GM18858 (cell line): ENCODE results near the gene SRGAP1.

ENCODE experiments used
- ATAC-seq: cut with Tn5 transposase; IDR thresholded peaks from one replicate; pipeline ENCODE4 v1.9.1; 2021; ENCODE audit not compliant: unreplicated experiment

SRGAP1 gene

DNA sequence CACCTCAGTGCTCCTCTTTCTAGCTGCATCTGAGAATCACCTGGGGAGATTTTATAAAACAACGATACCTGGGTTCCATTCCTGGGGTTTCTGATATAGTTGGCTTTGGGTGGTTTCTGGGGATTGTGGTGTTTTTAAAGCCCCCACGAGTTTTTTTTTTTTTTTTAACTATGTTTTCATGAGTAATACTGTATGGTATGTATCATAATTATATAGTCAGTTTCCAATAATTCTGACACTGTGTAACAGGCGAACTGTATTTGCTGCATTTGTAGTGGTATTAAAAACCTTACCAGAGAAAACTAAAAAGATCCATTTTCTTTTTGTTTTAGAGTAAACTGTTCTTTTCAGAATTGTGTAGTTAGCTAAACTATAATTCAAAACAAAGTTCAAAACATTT lies 84.9 kb downstream of the SRGAP1 start:
- no peak for ATAC-seq

DNA sequence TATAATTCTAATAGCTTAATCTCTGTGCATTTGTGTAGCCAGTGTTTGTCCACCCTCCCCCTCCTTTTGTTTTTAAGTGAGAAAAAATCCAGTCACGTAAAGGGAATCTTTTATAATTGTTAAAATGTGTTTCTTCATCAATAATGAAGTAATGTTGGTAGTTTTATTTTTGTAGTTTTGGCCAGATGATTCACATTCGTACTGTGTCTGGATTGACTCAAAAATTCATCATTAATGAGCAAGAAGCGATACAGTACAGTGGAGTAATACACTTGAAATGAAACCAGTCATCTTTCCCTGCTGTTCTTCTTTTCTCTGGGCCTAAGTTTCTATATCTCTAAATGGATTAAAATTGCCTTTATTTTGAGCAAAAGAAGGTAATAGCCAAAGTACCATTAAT lies 86.5 kb downstream of the SRGAP1 start:
- no peak for ATAC-seq

DNA sequence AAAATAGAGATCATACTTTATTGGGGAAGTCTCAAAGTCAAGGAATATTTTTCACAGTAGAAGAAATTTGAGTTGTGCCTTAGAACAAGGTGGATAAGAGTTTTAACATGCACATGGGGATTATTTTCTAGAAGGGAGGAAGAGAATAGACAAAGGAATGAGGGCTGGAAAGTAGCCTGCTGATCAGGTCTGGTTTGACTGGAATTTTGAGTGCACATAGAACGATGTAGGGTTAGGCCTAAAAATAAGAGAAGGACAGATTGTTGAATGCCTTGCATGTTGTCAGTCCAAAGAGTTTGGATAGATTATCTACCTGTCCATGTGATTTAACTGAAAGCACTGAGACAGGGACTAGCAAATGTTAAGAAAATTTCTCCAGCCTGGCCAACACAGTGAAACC lies 87.2 kb downstream of the SRGAP1 start:
- ATAC-seq: no peak

DNA sequence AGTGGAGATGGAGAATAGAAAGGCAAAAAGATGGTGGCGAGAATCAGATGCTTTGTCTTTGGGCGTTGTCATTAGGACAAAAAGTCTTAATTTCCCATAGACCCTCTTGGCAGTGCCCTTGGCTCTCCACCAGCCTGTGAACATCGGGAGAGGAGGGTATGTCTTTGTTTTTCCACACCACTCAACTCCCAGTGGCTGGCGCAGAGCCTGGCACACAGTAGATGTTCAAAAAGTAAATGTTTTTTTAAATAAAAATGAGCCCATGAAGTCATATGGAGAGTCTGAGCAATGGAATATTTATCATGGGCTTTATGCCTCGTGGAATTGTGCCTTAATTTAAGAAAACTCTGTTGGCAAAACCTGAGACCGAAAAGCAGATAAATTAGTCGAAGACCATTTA lies 90.4 kb downstream of the SRGAP1 start:
- no peak for ATAC-seq

DNA sequence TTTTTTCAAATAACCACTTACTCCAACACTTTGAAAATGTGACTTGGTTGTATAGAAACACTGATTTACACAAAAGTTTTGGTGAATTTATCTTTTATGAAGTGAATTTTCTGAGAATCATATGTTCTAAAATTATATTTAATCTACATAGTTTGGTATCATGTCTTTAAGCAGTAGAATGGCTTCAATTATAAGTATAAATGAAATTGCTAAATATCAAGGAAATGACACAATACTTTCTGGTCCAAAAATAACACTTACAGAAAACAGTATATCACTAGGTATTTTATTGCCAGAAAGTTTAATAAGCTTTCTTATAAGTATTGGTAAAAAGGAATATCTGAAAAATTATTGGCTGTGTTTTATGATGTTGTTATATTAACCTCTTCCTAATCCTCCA lies 90.9 kb downstream of the SRGAP1 start:
- no peak for ATAC-seq

DNA sequence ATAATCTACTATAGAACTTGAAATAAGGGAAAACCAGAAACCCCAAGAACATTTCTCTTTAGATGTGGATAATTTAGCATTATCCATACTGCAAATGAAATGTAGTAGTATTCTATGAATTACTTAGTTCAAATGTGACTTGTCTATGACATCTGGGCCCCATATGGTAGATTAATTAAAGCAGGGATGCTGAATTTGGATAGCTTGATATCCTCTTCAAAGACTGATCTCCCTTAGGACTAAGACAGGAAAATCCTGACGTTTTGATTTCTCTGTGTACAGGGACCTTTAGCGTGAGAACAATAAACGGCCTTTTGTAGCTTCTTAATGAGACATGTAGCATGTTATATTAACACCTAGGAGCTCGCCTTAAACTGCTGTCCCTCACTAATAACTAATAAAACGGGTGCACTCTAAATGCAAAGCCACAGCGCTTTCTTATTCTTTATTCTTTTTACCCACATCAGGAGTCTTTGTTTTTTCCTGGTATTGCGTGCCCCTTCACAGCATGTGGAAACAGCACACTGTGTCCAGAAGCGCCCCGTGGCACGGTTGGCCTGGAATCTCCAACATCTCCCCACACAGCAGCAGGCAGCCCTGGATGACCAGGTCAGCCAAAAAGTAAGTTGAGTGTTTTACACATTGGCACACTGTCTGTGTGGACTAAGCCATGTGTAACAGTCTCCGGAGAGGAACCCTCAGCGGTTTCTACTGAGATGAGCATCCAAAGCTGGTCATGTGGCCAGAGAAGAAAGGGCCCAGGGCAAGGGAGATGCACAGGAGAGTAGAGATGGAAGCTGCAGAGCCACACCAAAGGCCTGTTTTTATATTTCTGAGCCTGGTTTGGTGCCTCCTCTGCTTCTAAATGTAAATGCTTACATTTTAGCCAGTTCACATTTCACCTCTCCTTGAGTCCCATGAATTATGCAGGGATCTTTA lies 93.1 kb downstream of the SRGAP1 start:
- ATAC-seq: no peak

DNA sequence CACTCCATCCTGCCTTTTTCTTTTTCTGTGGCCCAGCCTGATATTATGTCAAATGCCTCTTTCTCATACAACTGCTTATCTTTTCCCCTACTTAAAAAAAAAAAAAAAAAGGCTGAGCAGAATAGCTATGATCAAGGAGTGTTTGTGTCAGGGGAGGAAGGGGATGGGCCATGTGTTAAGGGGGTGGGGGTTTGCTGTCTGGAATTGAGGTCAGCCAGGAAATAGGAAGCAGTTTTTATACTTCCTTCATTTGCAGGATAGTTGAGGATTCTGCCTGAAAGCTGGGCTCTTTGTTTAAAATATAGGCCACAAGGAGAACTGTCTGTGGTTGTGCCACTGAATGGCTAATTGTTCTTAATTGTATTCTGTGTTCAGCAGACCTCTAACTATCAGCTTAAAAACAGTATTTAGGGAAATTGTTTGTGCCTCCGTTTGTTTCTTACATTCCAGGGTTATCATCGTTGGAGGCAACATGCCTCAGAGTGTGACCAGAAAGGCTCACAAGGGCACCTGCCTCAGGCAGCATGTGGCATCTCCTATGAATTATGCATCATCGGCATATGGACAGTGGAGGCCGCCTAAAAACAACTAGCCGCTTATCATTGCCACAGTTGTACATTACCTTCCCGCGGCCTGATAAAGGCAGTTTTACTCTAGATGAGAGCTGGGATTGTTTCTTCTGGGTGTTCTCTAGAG lies 96.0 kb downstream of the SRGAP1 start:
- ATAC-seq: no peak

DNA sequence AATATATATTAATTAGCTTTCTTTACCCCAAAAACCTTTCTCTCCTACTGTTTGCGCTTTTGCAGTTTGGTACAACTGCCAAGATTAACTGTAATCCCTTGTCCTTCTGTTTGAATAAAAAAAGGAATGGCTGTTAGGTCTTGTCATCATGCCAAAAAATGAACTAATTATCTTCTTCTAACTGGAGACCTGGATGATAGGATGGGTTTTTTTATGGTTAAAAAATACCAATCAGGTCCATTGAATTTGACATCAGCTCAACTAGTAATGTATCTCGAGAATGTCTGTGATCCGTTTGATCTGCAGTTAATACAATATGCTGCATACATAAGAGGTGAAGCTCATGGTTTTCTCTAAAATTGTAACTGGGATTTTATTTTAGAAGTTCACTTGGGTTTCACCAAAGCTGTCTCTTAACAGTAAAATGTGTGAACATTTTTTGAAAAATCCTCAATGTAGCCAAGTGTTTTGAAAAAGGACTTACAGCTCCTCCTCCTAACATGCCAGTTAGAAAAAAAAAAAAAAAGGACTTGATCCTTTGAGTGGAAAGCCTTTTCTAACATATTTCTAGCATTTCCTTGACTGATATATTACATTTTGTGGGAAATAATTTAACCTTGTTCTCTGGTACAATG lies 96.8 kb downstream of the SRGAP1 start:
- no peak for ATAC-seq

DNA sequence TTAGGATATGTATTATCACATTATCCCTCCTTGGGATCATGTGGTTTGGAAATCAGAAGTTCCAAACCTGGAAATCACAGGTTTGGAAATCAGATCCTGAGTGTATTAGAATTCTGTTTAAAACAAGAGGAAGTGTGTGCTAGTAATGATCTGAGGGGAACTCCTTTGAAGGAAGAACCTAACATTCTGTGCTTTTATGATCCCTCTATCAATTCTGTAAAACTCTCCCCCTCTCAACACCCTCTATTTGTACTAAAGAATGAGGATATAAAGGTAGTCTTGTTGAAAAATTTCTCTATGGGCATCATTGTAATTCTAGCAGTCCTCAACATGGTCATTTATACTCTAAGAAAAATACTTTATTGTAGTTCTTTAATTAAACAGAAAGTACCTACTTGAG lies 97.4 kb downstream of the SRGAP1 start:
- no peak for ATAC-seq

DNA sequence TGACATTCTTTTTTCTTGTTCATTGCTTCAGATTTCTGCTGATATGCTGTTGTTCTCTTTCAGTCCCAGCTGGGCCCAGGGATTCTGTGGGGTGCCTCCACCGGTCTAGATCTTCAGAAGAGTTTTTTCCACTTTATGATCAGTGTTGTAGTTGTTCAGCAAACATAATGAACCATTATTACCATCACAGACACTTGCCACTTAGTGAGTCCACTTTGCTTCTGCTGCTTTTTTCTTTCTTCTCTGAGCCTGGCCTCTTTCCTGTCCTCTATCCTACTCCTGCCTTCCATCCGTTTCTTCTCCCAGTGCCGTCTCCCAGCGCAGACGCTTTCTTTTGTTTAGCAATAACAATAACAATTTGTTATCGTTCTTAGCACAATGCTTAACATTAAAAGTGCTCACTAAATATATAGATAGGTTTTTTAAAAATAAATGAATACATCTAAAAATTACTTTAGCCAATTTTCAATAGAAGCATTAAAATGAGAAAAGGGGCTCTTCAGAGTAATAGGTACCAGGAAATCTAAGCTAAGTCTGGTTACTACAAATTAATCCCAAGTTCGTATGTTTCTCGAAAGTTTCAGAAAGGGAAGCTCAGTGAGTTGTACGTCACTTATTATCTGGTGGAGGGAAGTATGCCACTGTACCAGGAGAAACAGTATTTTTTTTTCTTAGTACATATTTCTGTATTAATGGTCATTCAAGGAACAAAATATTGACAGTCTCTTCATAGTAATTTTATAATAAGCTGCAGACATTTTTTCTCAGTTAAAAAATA lies 98.2 kb downstream of the SRGAP1 start:
- ATAC-seq: no peak

DNA sequence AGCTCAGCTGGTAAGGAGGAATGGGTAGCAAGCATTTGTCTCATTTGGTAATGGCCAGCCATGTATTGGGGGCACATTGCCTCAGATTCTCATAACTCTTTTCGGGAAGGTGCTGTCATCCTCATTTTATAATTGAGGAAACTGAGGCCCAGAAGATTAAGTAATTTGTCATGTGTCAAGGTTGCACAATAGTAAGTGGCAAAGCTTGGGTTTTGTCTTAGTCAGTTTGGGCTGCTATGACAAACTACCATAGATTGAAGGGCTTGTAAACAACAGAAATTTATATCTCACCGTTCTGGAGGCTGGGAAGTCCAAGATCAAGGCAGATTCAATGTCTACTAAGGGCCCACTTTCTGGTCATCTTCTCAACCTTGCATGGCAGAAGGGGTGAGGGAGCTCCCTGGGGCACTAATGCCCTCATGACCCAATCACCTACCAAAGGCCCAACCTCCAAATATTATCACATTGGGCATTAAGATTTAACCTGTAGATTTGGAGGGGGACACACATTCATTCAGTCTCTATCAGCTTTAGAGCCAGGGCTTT lies 99.6 kb downstream of the SRGAP1 start:
- ATAC-seq: no peak

DNA sequence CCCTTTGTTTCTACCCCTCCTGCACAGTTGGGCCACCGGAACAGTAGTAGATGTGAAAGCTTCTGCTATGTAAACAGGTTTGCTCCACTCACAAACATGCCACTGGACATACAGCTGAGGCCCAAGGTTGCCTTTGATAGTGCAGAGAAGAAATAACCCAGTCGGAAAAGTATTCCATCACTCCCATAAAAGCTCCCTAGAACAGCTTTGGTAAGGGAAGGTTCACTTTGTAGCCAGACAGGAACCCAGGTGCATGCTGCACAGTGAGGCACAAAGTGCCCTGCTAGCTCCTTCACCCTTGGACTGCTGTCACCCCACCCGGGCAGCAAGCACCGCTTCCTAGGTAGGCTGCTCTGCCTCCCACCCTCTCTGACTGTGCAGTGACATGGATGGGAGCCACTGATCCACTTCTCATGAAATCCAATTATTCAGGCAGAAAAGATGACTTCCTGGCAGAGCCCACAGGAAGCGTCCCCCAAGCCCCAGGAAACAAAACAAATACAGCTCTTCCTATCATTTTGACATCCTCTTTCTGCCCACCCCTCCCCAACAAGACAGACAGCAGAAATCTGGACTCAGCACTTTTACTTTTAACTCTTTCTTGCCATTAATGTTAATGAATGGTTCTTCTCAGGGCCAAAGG lies 100.2 kb downstream of the SRGAP1 start:
- ATAC-seq: no peak

DNA sequence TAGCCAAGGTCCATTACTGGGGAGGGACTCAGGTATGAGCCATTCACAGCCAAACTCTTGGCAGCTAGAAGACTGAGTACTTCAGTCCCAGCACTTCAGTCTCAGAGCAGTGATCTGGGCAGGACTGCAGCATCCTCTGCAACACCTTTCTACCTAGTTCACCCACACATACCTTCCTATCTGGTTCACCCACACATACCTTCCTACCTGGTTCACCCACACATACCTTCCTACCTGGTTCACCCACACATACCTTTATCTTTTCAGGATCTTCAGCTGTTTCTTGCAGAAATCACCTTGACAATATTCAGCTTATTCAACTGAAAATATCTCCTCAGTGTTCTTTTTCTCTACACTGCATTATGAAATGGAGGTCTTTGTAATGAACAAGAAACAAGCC lies 101.3 kb downstream of the SRGAP1 start:
- no peak for ATAC-seq

DNA sequence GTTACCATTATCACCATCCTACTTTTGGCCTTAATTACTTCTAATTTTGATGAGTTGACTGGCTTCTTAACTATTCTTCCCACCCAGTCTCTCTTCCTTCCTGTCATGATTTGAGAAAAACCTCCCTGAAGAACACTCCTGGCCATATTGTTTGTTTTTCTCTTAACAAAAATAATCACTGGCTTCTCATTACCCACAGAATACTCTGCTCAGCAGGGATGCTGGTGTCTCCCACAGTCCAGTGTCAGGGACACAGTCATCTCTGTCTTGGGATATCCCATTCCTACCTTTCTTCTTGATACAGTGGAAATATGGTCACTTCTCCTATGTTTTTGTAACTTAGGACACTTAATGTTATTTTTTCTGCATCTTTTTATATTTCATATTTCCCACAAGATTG lies 103.7 kb downstream of the SRGAP1 start:
- no peak for ATAC-seq

DNA sequence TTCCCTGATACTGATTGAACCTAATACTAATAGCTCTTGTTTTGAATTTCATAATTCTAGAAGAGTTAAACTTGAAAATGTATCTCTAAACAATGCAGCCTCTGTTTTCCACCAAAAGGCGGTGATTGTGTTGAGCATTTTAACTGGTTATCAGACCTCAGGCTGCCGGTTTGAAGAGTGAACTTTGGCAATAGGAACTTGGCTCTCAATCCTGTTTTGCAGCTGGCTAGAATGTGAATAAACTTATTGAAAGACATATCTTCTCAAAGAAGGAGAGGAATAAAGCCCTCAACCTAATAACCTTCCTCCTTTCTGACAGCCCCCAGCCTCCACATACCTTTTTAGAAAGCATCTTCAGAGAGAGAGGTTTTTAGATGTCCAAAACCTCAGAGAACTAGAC lies 105.4 kb downstream of the SRGAP1 start:
- no peak for ATAC-seq

DNA sequence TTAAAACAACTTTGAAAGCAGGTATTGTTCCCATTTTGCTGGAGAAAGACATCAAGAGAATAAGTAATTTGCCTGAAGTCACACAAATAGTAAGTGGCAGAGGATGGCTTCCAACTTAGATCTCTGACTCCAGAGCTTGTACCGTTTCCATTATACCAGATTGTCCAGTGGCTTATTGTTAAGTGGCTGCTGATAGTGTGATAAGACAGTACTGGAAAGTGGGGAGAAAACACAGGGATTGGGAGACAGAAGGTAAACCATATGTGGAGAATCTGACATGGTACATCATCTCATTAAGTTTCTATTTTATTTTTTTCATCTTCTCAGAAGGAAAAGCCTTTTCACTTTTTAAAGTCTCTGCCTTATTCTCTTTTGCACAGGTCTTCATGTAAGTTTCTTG lies 108.5 kb downstream of the SRGAP1 start:
- ATAC-seq: no peak

DNA sequence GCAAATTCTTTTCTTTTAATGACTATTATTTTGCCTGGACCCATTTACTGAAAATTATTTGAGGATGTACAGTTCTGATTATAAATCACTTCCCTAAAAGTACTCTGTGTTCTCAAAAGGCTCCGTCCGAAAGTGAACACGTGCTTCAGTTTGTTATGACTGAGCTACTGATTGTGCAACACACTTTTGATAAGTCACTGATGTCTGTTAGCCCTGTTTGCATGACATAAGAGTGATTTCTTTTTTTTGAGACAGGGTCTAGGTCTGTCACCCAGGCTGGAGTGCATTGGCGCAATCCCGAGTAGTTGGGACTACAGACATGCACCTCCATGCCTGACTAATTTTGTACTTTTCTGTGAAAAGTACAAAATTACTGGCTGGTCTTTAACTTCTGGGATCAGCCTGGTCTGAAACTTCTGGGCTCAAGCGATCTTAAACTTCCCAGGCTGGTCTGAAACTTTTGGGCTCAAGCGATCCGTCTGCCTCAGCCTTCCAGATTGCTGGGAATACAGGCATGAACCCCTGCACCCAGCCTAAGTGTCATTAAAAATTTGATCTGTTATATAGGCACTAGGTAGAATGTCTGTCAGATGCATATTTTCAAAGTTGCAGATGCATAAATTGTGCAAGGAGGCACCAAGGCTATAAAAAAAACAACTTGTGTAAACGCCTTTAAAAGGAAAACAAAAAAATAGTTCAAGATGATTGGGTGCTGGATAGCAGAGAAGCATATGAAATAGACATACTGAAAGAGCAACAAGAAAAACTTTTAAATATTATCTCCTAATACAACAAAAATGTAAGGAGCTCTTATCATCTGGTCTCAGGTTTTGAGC lies 111.5 kb downstream of the SRGAP1 start:
- ATAC-seq: no peak

DNA sequence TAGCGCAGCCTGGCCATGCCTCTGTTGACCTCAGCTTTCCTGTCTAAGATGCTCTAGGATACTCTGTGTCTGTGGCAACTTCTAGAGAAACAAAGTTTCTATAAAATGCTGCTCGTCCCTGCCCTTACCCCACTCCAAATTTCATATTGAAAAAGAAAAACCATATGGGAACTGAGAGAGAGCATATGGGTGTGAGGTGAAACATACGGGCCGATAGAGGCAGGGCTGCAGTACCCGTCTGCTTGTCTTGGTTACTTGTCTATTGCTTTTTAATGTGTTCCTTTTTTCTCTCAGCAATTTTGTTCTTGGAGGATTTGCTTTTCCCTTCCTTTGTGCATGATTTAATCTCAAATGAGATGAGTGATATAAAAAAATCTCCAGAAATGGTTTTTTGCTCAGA lies 113.0 kb downstream of the SRGAP1 start:
- no peak for ATAC-seq

DNA sequence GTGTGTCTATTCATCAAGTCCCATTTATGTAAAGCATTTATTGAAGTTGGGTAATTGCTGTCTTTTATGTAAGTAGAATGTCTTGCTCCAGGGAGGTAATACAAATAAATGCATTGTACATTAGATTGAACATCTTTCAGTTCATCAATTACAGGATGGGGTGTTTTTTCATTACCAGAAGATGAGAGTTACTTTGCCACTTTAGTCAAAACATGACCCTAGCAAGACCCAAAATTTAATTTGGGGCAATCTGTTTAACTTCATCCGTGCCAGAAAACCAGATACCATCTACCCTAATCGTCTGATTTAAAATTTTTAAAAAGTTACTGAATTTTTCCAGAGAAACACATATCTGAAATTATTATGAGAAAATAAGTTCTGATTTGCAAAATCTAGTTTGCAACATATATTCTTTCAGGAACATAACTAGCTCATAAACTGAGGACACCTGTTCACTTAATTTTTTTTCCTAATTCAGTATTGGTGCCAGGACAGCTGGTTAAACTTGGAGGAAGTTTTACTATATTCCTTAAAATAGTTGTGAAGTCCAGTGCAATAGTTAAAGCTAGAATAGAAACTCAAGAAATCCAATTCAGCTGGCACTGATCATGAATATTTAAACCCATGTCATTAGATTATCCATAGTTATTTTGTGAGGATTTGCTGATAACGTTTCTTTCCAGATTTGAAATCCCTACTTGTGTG lies 114.5 kb downstream of the SRGAP1 start:
- ATAC-seq: no peak
